HUES48 (cell line): ENCODE results near the gene TDRD1.

Experiments used
- H3K27ac ChIP-seq: one replicate; pipeline ENCODE4 v1.7.0; 2013; ENCODE audit warnings: low read depth, low read length, inconsistent platforms
- H3K27me3 ChIP-seq: 2 replicates; pipeline ENCODE4 v1.6.1; 2013; ENCODE audit warnings: mild to moderate bottlenecking, low read length; ENCODE audit not compliant: control insufficient read depth, insufficient read depth
- H3K36me3 ChIP-seq: 2 replicates; pipeline ENCODE4 v1.6.1; 2013; ENCODE audit warnings: low read length; ENCODE audit not compliant: control insufficient read depth, insufficient read depth
- H3K4me1 ChIP-seq: 2 replicates; pipeline ENCODE4 v1.6.1; 2013; ENCODE audit warnings: mild to moderate bottlenecking, low read length; ENCODE audit not compliant: control insufficient read depth, insufficient read depth
- H3K4me3 ChIP-seq: 2 replicates; pipeline ENCODE4 v1.5.1; 2013; ENCODE audit warnings: mild to moderate bottlenecking, low read depth, low read length
- H3K9ac ChIP-seq: 2 replicates; pipeline ENCODE4 v1.6.1; 2013; ENCODE audit warnings: mild to moderate bottlenecking, low read depth, low read length, moderate library complexity
- H3K9me3 ChIP-seq: 2 replicates; pipeline ENCODE4 v1.6.1; 2013; ENCODE audit warnings: low read length; ENCODE audit not compliant: control insufficient read depth, insufficient read depth

Gene TDRD1

DNA sequence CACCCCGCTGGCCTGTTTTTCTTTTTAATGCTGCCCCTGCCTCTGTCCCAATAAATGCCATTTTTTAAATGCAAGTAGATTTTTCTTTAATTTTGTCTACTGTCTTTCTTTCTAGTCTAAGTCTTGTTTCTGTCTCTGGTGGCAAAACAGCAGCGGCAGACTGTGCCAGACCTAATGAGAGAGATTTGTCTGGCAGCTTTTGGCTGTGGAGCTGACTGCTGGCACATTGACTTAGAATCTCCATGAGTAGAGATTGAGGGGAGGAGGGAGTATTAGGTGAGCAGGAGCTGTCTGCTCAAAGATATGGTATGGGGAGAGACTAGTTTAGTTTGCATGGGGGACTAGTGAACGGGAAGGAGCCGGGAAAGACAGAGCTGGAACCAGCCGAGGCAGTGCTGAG, 72.9 kb downstream of the TDRD1 start:
- Histone ChIP-seq H3K27ac (no peak overlapping the region), H3K27me3 (no peaks in the 10 kb centered on the region), H3K36me3 (no peaks in the 10 kb centered on the region), H3K9ac (no peak overlapping the region), H3K4me3 (no peak overlapping the region), H3K4me1 (no peaks in the 10 kb centered on the region), H3K9me3 (no peaks in the 10 kb centered on the region)

DNA sequence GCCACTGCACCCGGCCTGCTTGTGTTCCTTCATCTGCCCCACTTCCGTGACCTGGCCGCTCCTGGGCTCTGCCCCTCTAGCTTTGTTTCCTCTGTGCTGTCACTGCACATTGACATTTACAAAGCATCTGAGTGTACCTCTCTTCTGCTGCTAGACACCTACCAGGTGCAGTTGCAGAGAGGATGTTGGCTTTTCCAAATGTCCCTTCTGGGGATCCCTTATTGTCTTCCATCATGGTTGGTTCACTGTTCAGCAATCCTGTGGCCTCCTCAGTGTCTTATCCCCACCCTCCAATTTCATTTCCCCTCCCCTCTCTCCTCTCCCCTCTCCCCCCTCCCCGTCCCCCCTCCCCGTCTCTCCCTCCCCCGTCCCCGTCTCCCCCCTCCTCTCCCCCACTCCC, 73.7 kb downstream of the TDRD1 start:
- no peaks in the 10 kb centered on the region for H3K9me3 ChIP-seq
- no peak overlapping the region for H3K4me3 ChIP-seq
- no peaks in the 10 kb centered on the region for H3K36me3 ChIP-seq
- H3K27me3 ChIP-seq, result no peaks in the 10 kb centered on the region
- no peak overlapping the region for H3K27ac ChIP-seq
- H3K9ac ChIP-seq, result no peak overlapping the region
- no peaks in the 10 kb centered on the region for H3K4me1 ChIP-seq

GRCh38 chr10:114255227-114255626, 76.1 kb downstream of the TDRD1 start:
- H3K36me3 ChIP-seq, result no peaks in the 10 kb centered on the region
- no peaks in the 10 kb centered on the region for H3K9me3 ChIP-seq
- no peak overlapping the region for H3K27ac ChIP-seq
- H3K9ac ChIP-seq, result no peak overlapping the region
- no peak overlapping the region for H3K4me3 ChIP-seq
- H3K27me3 ChIP-seq, result no peaks in the 10 kb centered on the region
- no peaks in the 10 kb centered on the region for H3K4me1 ChIP-seq

- H3K4me1 ChIP-seq, result no peaks in the 10 kb centered on the region
- H3K9me3 ChIP-seq, result no peaks in the 10 kb centered on the region
- H3K27me3 ChIP-seq, result no peaks in the 10 kb centered on the region
These were observed 77.0 kb downstream of the TDRD1 start for GRCh38 chr10:114256008-114256765.

DNA sequence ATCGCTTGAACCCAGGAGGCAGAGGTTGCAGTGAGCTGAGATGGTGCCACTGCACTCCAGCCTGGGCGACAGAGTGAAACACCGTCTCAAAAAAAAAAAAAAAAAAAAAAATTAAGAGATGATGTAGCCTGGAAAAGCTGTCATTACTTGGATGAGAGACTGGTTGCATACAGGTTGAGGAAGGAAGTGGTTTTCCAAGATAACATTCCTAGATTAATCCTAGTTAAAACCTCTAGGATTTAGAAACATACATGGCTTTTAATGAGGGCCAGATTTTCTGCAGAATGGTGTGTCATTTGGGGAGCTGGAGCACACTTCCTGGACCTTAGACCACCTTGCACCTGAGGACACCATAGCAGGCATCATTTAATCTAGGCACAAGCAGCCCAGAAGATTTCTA, 77.7 kb downstream of the TDRD1 start:
- H3K4me1 ChIP-seq, result no peaks in the 10 kb centered on the region
- H3K27me3 ChIP-seq, result no peaks in the 10 kb centered on the region
- no peak overlapping the region for H3K4me3 ChIP-seq
- no peaks in the 10 kb centered on the region for H3K9me3 ChIP-seq
- no peaks in the 10 kb centered on the region for H3K36me3 ChIP-seq
- no peak overlapping the region for H3K9ac ChIP-seq
- no peak overlapping the region for H3K27ac ChIP-seq

More at GRCh38 chr10:114256008-114256765, 77.0 kb downstream of the TDRD1 start:
- Histone ChIP-seq H3K27ac (no peak overlapping the region), H3K36me3 (no peaks in the 10 kb centered on the region), H3K9ac (no peak overlapping the region), H3K4me3 (no peak overlapping the region)

DNA sequence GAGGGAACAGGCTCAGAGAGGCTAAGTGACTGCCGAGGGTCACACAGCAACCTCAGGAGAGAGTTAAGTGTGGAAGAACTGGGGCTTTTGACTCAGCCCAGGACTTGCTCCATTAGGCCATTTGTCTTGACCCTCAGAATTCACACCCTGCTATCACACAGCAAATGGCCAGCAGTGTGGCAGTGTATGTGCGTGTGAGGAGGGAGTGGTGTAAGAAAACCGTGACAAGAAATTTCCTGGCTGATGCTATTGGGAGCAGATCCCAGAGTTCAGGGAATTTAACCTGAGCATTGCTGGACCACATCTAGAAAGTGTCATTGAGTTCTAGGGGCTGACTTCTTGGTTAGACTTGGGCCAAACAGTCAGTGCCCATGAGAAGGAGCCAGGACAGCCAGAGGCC, 78.3 kb downstream of the TDRD1 start:
- Histone ChIP-seq H3K9me3 (no peaks in the 10 kb centered on the region), H3K4me3 (no peak overlapping the region), H3K27me3 (no peaks in the 10 kb centered on the region), H3K27ac (no peak overlapping the region), H3K9ac (no peak overlapping the region), H3K36me3 (no peaks in the 10 kb centered on the region), H3K4me1 (0 out of 2 replicates have a peak, but pooled peaks cover 2% of the 10 kb centered on the region)

DNA sequence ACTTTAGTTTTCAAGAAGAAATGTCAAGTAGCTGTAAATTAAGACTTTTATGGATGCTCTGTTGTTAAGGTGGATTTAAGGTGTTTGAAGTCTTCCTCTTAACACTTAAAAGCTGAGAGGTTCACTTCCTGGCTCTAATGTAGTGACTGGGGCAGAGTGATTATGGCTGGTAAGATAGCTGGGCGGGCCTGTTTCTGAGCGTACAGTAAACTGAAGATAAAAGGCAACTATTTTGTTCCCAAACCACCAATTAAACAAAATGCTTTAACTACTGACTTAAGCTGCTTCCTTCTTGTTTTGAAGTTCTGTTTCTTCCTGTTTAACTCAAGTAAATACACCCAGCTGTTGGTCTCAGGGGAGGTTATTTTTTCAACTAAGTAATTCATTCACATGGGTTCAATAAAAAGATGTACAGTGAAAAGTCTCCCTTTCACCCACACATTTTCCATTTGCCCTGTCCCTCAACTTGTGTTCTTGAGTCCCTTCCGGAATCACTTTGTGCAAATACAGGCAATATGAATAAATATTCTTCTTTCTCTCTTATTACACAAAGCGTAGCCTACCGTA, 79.2 kb downstream of the TDRD1 start:
- Histone ChIP-seq H3K4me3 (no peak overlapping the region), H3K27me3 (no peaks in the 10 kb centered on the region), H3K9ac (no peak overlapping the region), H3K27ac (no peak overlapping the region), H3K4me1 (0 out of 2 replicates have a peak, but pooled peaks cover 6% of the 10 kb centered on the region), H3K36me3 (no peaks in the 10 kb centered on the region), H3K9me3 (no peaks in the 10 kb centered on the region)

- H3K9ac ChIP-seq, result no peak overlapping the region
- H3K4me1 ChIP-seq, result 0 out of 2 replicates have a peak, but pooled peaks cover 6% of the 10 kb centered on the region
- H3K36me3 ChIP-seq, result no peaks in the 10 kb centered on the region
- H3K27ac ChIP-seq, result no peak overlapping the region
- H3K9me3 ChIP-seq, result no peaks in the 10 kb centered on the region
- no peaks in the 10 kb centered on the region for H3K27me3 ChIP-seq
- no peak overlapping the region for H3K4me3 ChIP-seq
These were observed 80.7 kb downstream of the TDRD1 start for GRCh38 chr10:114259824-114260223.

- H3K27me3 ChIP-seq, result no peaks in the 10 kb centered on the region
- H3K4me1 ChIP-seq, result 0 out of 2 replicates have a peak, but pooled peaks cover 6% of the 10 kb centered on the region
- no peaks in the 10 kb centered on the region for H3K36me3 ChIP-seq
- H3K9ac ChIP-seq, result no peak overlapping the region
- no peaks in the 10 kb centered on the region for H3K9me3 ChIP-seq
- no peak overlapping the region for H3K27ac ChIP-seq
- no peak overlapping the region for H3K4me3 ChIP-seq
These were observed 81.2 kb downstream of the TDRD1 start for GRCh38 chr10:114260366-114260765.

DNA sequence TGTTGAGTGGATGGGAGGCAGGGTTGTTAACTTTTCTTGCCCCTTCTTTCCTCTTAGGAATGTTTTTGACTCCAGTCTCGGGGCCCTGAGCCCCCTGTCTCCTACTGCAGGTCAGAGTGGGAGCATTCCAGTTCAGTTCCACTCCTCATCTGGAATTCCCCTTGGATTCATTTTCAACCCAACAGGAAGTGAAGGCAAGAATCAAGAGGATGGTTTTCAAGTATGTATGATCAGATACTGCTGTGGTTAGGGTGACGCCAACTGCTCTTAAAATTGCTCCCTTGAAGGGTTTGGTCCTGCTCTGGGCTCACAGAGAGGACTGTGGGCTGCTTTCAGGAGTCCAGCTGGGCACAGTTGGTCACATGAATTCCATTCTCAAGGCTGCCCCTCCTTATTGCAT, 81.9 kb downstream of the TDRD1 start:
- Histone ChIP-seq H3K9me3 (no peaks in the 10 kb centered on the region), H3K4me3 (no peak overlapping the region)

GRCh38 chr10:114262496-114262895, 83.3 kb downstream of the TDRD1 start:
- H3K4me1 ChIP-seq, result 0 out of 2 replicates have a peak, but pooled peaks cover 6% of the 10 kb centered on the region
- H3K36me3 ChIP-seq, result no peaks in the 10 kb centered on the region
- no peak overlapping the region for H3K9ac ChIP-seq
- H3K27ac ChIP-seq, result no peak overlapping the region
- H3K27me3 ChIP-seq, result no peaks in the 10 kb centered on the region
- H3K9me3 ChIP-seq, result no peaks in the 10 kb centered on the region
- no peak overlapping the region for H3K4me3 ChIP-seq

More for the DNA sequence above, 81.9 kb downstream of the TDRD1 start:
- Histone ChIP-seq H3K36me3 (no peaks in the 10 kb centered on the region), H3K4me1 (0 out of 2 replicates have a peak, but pooled peaks cover 6% of the 10 kb centered on the region), H3K27me3 (no peaks in the 10 kb centered on the region), H3K9ac (no peak overlapping the region), H3K27ac (no peak overlapping the region)
